ENCODE measurements around the gene ADNP. TPM values are rescaled to one million over a fixed set of nuclear protein-coding genes. Genes with fewer than 3 reads are reported as not detected.

The ADNP gene
- total RNA-seq, 1 experiment from 2014 or later, result 143 TPM

- H3K36me3 Mint-ChIP-seq (ENCODE audit: insufficient read depth in 1 of 3, low read depth in 3 of 3), result peaks cover 13 to 31% (median 18%) of the 10 kb centered on the region in 3 experiments
- Histone ChIP-seq H4K5ac (ENCODE audit: insufficient read length, low read depth, low read length) (no peak overlapping the region), H2BK5ac (ENCODE audit: insufficient read length, low read length) (no peak overlapping the region), H2BK15ac (ENCODE audit: low read depth, low read length) (no peak overlapping the region), H3K23me2 (ENCODE audit: insufficient read length, low read depth, low read length, poor library complexity, severe bottlenecking) (peaks cover 3% of the 10 kb centered on the region), H2AK5ac (ENCODE audit: insufficient read length, low read length) (no peak overlapping the region), H3K27ac (ENCODE audit: insufficient read length, low read depth, low read length) (no peak overlapping the region), H4K8ac (replicated peaks; ENCODE audit: insufficient read length, low read depth, low read length) (no peak overlapping the region), H3K14ac (ENCODE audit: insufficient read depth, low read length) (no peak overlapping the region), H3K27me3 (ENCODE audit: insufficient read depth, low read length) (no peaks in the 10 kb centered on the region), H3K79me2 (ENCODE audit: insufficient read depth, low read length) (no peaks in the 10 kb centered on the region), H2BK120ac (ENCODE audit: low read depth, low read length, poor library complexity, severe bottlenecking) (no peak overlapping the region), H4K20me1 (ENCODE audit: control insufficient read depth, insufficient read depth, insufficient read length) (no peaks in the 10 kb centered on the region), H3K18ac (ENCODE audit: insufficient read length, low read depth, low read length) (no peak overlapping the region), H3K9ac (ENCODE audit: extremely low read depth, insufficient read length, low read length) (no peak overlapping the region), H2BK20ac (ENCODE audit: low read depth, low read length, poor library complexity, severe bottlenecking) (no peak overlapping the region), H2AFZ (ENCODE audit: low read length) (no peak overlapping the region), H3K4ac (ENCODE audit: low read depth, low read length) (no peak overlapping the region), H3K56ac (ENCODE audit: insufficient read length, low read depth, low read length) (no peak overlapping the region), H3K9me3 (ENCODE audit: control insufficient read depth, low read depth, low read length) (no peaks in the 10 kb centered on the region), H3K79me1 (ENCODE audit: insufficient read depth, low read depth, low read length, poor library complexity, severe bottlenecking) (no peaks in the 10 kb centered on the region), H2BK12ac (ENCODE audit: insufficient read length, low read depth, low read length) (no peak overlapping the region), H4K91ac (ENCODE audit: insufficient read length, low read depth, low read length) (no peak overlapping the region), H3K4me1 (ENCODE audit: insufficient read depth, low read length) (peaks cover 2% of the 10 kb centered on the region; the same call in 1 of the 2 replicates), H3K4me2 (ENCODE audit: insufficient read depth, insufficient read length, low read length) (no peak overlapping the region), H3K23ac (ENCODE audit: insufficient read length, low read depth, low read length) (no peak overlapping the region), H3T11ph (ENCODE audit: low read length) (no peak overlapping the region)
- no peaks in the 10 kb centered on the region; a peak in 1 of 5 replicates for H3K9me3 Mint-ChIP-seq
- no CpG with 5 or more reads among the region's 10 CpGs for WGBS (ENCODE audit: extremely low coverage, insufficient read length, low lambda C conversion rate)
- H3K4me3 Mint-ChIP-seq, result no peak overlapping the region; a peak in 1 of 5 replicates
- H3K4me1 Mint-ChIP-seq, result peaks cover 44 to 55% of the 10 kb centered on the region in 2 experiments
- TF ChIP-seq, protein P1, sequence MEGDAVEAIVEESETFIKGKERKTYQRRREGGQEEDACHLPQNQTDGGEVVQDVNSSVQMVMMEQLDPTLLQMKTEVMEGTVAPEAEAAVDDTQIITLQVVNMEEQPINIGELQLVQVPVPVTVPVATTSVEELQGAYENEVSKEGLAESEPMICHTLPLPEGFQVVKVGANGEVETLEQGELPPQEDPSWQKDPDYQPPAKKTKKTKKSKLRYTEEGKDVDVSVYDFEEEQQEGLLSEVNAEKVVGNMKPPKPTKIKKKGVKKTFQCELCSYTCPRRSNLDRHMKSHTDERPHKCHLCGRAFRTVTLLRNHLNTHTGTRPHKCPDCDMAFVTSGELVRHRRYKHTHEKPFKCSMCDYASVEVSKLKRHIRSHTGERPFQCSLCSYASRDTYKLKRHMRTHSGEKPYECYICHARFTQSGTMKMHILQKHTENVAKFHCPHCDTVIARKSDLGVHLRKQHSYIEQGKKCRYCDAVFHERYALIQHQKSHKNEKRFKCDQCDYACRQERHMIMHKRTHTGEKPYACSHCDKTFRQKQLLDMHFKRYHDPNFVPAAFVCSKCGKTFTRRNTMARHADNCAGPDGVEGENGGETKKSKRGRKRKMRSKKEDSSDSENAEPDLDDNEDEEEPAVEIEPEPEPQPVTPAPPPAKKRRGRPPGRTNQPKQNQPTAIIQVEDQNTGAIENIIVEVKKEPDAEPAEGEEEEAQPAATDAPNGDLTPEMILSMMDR (conservative IDR thresholded peaks at IDR 0.05), result no peak
- peak overlapping the region; percentile 36 to 72 (median 55); a peak in 4 of 7 replicates for H3K27ac Mint-ChIP-seq
- no peak for DNase-seq
- no peaks in the 10 kb centered on the region; the same call in 1 of the 2 replicates for H3K27me3 Mint-ChIP-seq (ENCODE audit: low read depth)
Observed at GRCh38 chr20:50873585-50873984, 57.7 kb downstream of the ADNP start.
